Measurements from ENCODE around the gene LLGL2.
"Not testable (repeated sequence)": the region's sequence is repeated elsewhere in the genome, so short reads cannot be mapped to it uniquely, and the experiment has no call there.

The LLGL2 gene, protein sequence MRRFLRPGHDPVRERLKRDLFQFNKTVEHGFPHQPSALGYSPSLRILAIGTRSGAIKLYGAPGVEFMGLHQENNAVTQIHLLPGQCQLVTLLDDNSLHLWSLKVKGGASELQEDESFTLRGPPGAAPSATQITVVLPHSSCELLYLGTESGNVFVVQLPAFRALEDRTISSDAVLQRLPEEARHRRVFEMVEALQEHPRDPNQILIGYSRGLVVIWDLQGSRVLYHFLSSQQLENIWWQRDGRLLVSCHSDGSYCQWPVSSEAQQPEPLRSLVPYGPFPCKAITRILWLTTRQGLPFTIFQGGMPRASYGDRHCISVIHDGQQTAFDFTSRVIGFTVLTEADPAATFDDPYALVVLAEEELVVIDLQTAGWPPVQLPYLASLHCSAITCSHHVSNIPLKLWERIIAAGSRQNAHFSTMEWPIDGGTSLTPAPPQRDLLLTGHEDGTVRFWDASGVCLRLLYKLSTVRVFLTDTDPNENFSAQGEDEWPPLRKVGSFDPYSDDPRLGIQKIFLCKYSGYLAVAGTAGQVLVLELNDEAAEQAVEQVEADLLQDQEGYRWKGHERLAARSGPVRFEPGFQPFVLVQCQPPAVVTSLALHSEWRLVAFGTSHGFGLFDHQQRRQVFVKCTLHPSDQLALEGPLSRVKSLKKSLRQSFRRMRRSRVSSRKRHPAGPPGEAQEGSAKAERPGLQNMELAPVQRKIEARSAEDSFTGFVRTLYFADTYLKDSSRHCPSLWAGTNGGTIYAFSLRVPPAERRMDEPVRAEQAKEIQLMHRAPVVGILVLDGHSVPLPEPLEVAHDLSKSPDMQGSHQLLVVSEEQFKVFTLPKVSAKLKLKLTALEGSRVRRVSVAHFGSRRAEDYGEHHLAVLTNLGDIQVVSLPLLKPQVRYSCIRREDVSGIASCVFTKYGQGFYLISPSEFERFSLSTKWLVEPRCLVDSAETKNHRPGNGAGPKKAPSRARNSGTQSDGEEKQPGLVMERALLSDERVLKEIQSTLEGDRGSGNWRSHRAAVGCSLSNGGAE

DNA sequence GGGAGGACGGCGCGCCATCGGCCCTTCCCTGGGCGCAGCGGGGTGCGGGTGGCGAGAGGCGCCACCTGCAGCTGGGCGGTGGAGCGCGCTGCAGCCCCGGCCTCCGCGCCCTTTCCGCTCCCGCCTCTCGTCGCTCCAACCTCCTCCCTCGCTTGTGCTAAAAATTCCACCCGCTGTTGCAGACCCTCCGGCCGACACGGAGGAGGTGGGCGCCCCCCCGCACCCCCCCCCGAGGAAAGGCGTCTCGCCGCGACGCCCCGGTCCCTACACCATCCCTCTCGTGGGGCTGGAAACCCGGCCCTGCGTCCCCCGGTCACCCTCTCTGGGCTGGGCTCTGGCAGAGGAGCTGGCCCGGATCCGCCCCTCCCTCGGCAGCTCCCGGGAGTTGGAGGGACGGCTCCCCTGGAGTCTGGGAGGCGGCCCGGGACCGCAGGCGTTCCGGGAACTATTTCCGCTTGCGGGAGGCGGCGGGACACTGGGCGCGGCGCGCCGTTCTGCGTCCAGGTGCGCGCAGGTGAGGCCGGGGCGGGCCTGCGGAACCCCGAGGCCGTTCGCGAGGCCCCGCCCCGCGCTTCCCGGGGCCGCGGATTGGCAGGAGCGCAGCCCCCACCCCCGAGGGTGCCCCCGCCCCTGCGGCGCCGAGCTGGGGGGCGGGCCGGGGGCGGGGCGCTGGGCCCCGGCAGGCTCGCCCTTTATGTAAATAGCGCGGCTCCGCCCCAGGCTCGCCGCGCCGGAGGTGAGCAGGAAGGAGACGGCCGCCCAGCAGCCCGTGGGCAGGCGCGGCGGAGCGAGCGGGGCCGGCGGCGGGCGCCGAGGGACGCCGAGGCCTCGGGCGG is at the start of gene LLGL2:
Gene LLGL2 (plus strand): TSS at position 728 of the 836 bp plus-strand sequence. CDS start 17,730 bp downstream, outside the sequence.
- DNase-seq (ENCODE audit: low spot score): peak; percentile 69

- no peak for DNase-seq (ENCODE audit: low spot score)
Observed at GRCh38 chr17:75475851-75476250, 49.6 kb upstream of the LLGL2 start.

DNA sequence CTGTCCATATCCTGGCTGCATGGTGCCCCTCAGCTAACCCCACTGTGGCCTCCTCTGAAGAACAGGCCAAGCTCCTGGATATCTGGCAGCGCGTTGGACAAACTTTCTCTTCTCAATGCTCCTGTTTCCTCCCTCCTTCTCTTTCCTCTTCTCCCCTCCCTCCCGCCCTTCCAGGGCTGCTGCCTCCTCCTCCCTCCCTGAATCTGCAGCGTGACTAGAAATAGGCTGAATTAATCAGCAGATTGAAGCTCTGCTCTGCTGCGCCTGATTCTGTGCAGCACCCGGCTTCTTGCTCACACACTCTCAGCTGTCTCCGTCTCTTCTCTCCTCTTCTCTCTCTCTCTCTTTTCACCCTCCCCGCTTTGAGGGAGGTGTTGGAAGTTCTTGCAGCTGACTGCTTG is 49.2 kb upstream of the LLGL2 start:
- DNase-seq (ENCODE audit: low spot score): peak; percentile 88

DNA sequence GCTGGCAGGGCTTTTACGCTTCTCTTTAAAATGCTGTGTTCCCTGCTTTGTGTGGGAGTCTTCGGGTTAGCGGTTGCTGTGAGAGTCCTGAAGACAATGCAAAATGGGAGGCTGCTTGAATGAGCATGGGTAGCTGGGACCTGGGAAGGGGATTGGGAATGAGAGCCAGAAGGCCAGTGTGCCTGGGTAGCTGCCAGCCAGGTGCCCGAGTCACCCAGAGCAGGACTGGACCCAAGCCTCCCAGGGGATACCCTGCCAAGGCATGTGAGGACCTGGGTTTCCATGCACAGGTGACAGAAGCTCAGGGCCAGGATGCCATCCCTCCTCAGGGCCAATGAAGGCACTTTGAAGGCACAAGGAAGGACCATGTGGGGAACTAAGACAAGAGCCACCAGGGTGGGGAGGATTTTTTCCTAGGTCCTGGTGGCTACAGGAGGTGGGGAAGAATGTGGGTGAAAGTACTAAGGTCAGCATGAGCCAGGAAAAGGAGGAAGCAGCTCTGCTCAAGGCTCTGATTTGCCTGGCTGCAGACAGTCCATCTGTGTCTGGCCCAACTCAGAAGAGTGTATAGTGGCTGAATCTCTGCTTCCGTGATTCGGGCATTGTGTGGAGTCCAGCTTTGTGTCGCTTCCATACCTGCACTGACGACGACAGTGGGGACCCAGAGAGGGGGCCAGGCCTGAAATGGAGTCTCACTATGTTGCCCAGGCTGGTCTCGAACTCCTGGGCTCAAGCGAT is 48.6 kb upstream of the LLGL2 start:
- DNase-seq (ENCODE audit: low spot score): peak; percentile 54

DNA sequence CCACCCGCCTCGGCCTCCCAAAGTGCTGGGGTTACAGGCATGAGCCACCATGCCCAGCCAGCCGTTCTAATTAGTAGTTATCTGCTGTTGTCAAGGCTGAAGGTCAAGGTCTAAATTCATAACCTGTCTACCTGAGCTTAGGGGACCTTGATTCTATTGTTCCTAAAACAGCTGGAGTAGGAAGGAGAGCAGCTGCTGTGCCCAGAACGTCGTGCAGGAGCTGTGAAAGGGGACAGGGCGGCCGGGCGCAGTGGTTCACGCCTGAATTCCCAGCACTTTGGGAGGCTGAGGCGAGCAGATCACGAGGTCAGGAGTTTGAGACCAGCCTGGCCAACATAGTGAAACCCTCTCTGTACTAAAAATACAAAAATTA is 48.0 kb upstream of the LLGL2 start:
- DNase-seq (ENCODE audit: low spot score): not testable (repeated sequence)

DNA sequence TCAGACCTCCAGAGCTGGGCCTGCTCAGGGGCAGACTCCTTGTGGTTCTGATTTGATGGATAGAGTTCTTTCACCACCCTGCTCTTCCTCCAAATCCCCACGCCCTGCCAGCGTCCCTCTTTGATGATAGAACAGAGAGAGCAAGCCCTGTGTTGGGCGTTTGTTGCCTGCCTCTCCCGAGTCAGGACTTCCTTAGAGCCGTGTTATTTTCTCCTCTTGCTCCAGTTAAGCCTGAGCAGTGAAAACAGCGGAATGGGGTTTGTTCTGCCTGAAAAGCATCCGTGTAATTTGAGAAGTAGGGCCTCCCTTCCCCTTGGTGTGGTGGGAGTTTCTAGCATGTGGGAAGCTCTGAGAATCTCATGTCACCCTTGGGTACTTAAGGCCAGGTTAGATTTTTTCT is 47.0 kb upstream of the LLGL2 start:
- DNase-seq (ENCODE audit: low spot score): no peak

DNA sequence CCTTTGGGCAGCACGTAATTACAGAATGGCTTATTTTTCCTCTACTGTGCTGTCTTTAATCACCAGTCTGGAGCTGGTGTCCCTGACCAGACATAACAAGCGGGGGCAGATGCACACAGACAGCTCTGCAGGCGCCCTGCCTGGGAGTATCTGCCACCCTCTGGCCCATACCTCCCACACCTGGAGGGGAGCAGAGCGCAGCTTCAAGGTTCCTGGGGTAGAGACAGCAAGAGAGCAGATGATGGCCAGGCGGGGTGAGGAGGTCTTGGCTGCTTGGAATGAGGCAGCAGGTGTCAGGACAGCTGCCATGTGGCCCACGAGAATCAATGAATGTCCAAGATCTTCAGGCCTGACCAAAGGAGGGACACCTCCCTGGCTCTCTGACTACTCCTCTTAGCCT is 45.2 kb upstream of the LLGL2 start:
- DNase-seq (ENCODE audit: low spot score): no peak

GRCh38 chr17:75481194-75482068 is 44.1 kb upstream of the LLGL2 start:
- no peak for DNase-seq (ENCODE audit: low spot score)

GRCh38 chr17:75482098-75482942 is 43.2 kb upstream of the LLGL2 start:
- no peak for DNase-seq (ENCODE audit: low spot score)

DNA sequence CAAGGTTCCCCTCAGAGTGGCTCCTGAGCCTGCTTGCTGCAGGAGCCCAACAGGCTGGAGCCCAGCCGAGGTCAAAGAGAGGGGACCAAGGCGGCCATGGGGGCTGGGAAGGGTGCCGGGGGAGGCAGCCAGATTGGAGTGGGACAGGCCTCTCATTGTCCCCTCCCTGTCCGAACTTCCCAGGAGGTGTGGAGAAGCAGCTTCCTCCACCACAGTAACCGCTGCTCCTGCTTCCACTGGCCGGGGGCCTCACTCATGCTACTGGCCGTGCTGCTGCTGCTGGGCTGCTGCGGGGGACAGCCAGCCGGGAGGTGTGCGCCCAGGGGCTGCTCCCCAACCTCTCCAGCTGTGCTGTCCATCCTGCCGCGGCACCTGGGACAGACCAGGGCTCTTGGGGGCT is 39.8 kb upstream of the LLGL2 start:
- DNase-seq (ENCODE audit: low spot score): no peak

- DNase-seq (ENCODE audit: low spot score): no peak
Observed at GRCh38 chr17:75486151-75486550, 39.3 kb upstream of the LLGL2 start.

DNA sequence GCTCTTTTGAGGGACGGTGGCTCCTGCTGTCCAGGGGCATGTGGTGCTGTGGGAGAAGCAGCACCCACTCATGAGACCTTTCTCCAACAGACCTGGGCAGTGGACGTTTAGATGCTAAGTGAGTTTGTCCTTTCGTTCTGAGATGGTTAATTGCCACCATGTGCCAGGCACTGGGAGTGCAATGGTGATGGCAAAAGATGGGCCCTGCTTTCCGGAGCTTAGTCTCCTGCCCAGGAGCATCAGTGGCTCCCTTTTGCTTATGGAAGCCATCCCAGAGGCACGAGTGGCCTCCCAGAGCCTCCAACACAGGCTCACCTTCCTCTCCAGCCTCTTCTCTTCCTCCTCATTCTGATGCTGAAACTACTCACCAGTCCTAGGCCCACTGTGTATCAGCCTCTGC is 38.5 kb upstream of the LLGL2 start:
- no peak for DNase-seq (ENCODE audit: low spot score)

DNA sequence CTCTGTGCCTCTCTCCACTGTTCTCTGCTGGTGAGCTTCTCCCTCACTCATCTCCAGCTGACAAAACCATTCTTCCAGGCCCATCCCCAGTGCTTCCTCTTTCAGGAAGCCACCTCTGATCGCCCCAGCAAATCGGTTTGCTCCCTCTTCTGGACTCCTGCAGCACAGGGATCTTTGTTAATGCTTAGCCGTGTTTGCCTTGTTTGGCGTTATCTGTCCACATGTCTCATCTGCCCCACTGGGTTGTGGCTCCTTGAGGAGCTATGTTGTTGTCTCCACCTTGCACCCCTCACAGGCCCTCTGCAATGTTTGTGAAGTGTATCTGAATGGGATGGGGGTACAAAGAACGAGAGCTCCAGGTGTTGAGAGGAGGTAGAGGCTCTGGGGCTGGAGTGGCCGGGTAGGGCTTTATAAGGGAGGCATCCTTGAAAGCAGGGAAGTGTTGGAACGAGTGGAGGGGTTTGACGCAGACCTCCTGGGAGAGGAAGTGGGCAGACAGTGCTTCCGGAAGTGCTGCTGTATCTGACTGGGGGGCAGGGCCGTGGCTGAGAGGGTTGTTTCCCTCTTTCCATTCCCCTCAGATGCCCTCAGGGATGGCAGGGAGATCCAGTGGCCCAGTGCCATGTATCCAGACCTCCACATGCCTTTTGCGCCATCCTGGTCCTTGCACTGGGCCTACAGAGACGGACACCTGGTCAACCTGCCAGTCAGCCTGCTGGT is 38.0 kb upstream of the LLGL2 start:
- DNase-seq (ENCODE audit: low spot score): peak; percentile 48

- DNase-seq (ENCODE audit: low spot score): peak; percentile 69
Observed at GRCh38 chr17:75488693-75489510, 36.6 kb upstream of the LLGL2 start.

- no peak for DNase-seq (ENCODE audit: low spot score)
Observed at GRCh38 chr17:75489511-75489955, 36.0 kb upstream of the LLGL2 start.

DNA sequence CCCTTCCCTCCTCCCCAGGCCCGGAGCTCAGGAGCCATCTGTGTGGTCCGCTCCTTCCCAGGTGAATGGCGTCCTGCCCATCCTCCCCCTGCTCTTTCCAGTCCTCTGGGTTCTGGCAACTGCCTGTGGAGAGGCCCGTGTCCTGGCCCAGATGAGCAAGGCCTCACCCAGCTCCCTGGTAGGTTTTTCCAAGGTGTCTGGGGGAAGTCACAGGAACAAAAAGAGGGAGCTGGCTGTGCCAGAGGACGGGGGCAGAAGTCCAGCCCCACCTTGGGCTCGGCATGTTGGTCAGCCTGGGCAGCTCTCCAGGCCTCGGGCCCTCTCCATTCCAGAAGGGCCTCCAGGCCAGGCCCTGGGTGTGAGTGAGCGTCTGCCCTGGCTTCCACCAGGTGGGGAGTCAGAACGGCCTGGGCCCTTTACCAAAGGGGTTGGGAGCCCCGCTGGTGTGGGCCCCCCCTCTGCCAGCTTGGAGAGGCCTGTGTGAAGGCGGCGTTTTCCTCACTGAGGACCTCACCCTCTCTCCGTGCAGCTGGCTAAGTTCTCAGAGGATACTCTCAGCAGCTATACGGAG is 35.2 kb upstream of the LLGL2 start:
- DNase-seq (ENCODE audit: low spot score): no peak

- no peak for DNase-seq (ENCODE audit: low spot score)
Observed at GRCh38 chr17:75490953-75491649, 34.4 kb upstream of the LLGL2 start.
